ENCODE results near the gene ATP2C2. TPM values are rescaled to one million over a fixed set of nuclear protein-coding genes. Genes with fewer than 3 reads are reported as not detected.

The ATP2C2 gene
- total RNA-seq, 1 experiment from 2014 or later: 0.67 TPM

GRCh38 chr16:84320511-84320910 lies 47.8 kb upstream of the ATP2C2 start:
- H3K4me1 ChIP-seq (ENCODE audit: control insufficient read depth, insufficient read depth, low read length): no peaks in the 10 kb centered on the region
- no peaks in the 10 kb centered on the region for H3K27me3 ChIP-seq (ENCODE audit: control insufficient read depth, insufficient read depth, low read length)
- ATAC-seq (no peak), DNase-seq (ENCODE audit: low read depth, low spot score) (no peak)
- POLR2A ChIA-PET: no interaction called here
- no peak overlapping the region for H3K4me3 ChIP-seq (ENCODE audit: low read depth in 2 of 2, low read length in 2 of 2)
- no peak overlapping the region for H3K27ac ChIP-seq (ENCODE audit: low read length)
- no TSS peak for BruUV-seq (replicated peaks)
- intact Hi-C loops (cut with micrococcal nuclease; ENCODE audit: unreplicated experiment) (no loop called here), in situ Hi-C loops (cut with HindIII; ENCODE audit: low pct_unique_long_range_greater_than_20kb, low sequenced_read_pairs) (no loop called here)
- no peaks in the 10 kb centered on the region for H3K36me3 ChIP-seq (ENCODE audit: control insufficient read depth, insufficient read depth, low read length)
- CTCF ChIA-PET: no interaction called here
- no peaks in the 10 kb centered on the region for H3K9me3 ChIP-seq (ENCODE audit: control insufficient read depth, insufficient read depth, low read depth, low read length)
- TF ChIP-seq REST (IDR thresholded peaks at IDR 0.05; ENCODE audit: insufficient read depth in 1 of 2, low read depth in 2 of 2, low read length in 1 of 2) (no peak), SIN3A (IDR thresholded peaks at IDR 0.05; ENCODE audit: borderline replicate concordance, insufficient read depth, low read depth, low read length) (no peak), CTCF (IDR thresholded peaks at IDR 0.05) (no peak), POLR2AphosphoS5 (IDR thresholded peaks at IDR 0.05; ENCODE audit: low read depth, low read length) (no peak), TCF7L2 (IDR thresholded peaks at IDR 0.05; ENCODE audit: low read depth, low read length) (no peak)

DNA sequence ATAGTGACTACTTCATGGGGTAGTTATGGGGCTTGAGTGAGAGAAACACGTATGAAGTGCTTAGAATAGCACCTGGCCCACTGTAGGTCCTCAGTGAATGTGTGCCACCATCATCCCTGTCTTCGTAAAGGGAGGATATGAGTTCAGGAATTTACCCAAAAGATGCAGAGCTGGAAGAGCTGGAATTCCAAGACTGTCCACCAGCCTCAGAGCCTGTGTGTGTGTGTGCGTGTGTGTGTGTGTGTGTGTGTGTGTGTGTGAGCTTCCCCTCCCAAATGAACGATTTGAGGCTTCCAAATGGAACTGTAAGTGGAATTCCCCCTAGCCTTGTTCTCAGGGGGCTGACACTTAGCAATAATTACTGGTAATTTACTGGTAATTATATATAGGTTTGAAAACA lies 46.4 kb upstream of the ATP2C2 start:
- no peak for ATAC-seq
- in situ Hi-C loops (cut with HindIII; ENCODE audit: low pct_unique_long_range_greater_than_20kb, low sequenced_read_pairs): no loop called here
- Histone ChIP-seq H3K27me3 (ENCODE audit: control insufficient read depth, insufficient read depth, low read length) (no peaks in the 10 kb centered on the region), H3K9me3 (ENCODE audit: control insufficient read depth, insufficient read depth, low read depth, low read length) (no peaks in the 10 kb centered on the region), H3K4me1 (ENCODE audit: control insufficient read depth, insufficient read depth, low read length) (no peaks in the 10 kb centered on the region), H3K4me3 (ENCODE audit: low read depth in 2 of 2, low read length in 2 of 2) (no peak overlapping the region), H3K36me3 (ENCODE audit: control insufficient read depth, insufficient read depth, low read length) (no peaks in the 10 kb centered on the region), H3K27ac (ENCODE audit: low read length) (no peak overlapping the region)
- intact Hi-C loops (cut with micrococcal nuclease; ENCODE audit: unreplicated experiment): no loop called here
- TF ChIP-seq REST (IDR thresholded peaks at IDR 0.05; ENCODE audit: insufficient read depth in 1 of 2, low read depth in 2 of 2, low read length in 1 of 2): no peak
- no peak for TF ChIP-seq TCF7L2 (IDR thresholded peaks at IDR 0.05; ENCODE audit: low read depth, low read length)
- no peak for TF ChIP-seq CTCF (IDR thresholded peaks at IDR 0.05)
- POLR2A ChIA-PET: no interaction called here
- no peak for DNase-seq (ENCODE audit: low read depth, low spot score)
- CTCF ChIA-PET: no interaction called here
- no TSS peak for BruUV-seq (replicated peaks)

All from Panc1 (cell line).